ENCODE results near the gene DSN1. TPM values are rescaled to one million over a fixed set of nuclear protein-coding genes. Genes with fewer than 3 reads are reported as not detected.

DSN1 gene
- total and polyA plus RNA-seq, 4 donors, result 3.5 to 14.6 (median 5.1) TPM

- TF ChIP-seq, protein P1, sequence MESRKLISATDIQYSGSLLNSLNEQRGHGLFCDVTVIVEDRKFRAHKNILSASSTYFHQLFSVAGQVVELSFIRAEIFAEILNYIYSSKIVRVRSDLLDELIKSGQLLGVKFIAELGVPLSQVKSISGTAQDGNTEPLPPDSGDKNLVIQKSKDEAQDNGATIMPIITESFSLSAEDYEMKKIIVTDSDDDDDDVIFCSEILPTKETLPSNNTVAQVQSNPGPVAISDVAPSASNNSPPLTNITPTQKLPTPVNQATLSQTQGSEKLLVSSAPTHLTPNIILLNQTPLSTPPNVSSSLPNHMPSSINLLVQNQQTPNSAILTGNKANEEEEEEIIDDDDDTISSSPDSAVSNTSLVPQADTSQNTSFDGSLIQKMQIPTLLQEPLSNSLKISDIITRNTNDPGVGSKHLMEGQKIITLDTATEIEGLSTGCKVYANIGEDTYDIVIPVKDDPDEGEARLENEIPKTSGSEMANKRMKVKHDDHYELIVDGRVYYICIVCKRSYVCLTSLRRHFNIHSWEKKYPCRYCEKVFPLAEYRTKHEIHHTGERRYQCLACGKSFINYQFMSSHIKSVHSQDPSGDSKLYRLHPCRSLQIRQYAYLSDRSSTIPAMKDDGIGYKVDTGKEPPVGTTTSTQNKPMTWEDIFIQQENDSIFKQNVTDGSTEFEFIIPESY (IDR thresholded peaks at IDR 0.05), result no peak
- TF ChIP-seq HNF4A (conservative IDR thresholded peaks at IDR 0.05) (no peak), RXRA (IDR thresholded peaks at IDR 0.05) (no peak), HNF4G (IDR thresholded peaks at IDR 0.05) (no peak), YY1 (IDR thresholded peaks at IDR 0.05) (no peak), FOXA1 (IDR thresholded peaks at IDR 0.05) (no peak), FOXA2 (IDR thresholded peaks at IDR 0.05) (no peak), EGR1 (IDR thresholded peaks at IDR 0.05; ENCODE audit: low read depth in 2 of 2) (no peak), GABPA (IDR thresholded peaks at IDR 0.05 in 1 of 2, conservative IDR thresholded peaks at IDR 0.05 in 1 of 2) (no peak), NR2F2 (IDR thresholded peaks at IDR 0.05) (no peak), SP1 (IDR thresholded peaks at IDR 0.05) (no peak), TAF1 (conservative IDR thresholded peaks at IDR 0.05) (no peak), ATF3 (IDR thresholded peaks at IDR 0.05) (no peak), RAD21 (IDR thresholded peaks at IDR 0.05) (no peak), JUND (IDR thresholded peaks at IDR 0.05) (no peak)
- TF ChIP-seq, protein P2, sequence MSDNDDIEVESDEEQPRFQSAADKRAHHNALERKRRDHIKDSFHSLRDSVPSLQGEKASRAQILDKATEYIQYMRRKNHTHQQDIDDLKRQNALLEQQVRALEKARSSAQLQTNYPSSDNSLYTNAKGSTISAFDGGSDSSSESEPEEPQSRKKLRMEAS (IDR thresholded peaks at IDR 0.05), result no peak
- TF ChIP-seq, protein P3, sequence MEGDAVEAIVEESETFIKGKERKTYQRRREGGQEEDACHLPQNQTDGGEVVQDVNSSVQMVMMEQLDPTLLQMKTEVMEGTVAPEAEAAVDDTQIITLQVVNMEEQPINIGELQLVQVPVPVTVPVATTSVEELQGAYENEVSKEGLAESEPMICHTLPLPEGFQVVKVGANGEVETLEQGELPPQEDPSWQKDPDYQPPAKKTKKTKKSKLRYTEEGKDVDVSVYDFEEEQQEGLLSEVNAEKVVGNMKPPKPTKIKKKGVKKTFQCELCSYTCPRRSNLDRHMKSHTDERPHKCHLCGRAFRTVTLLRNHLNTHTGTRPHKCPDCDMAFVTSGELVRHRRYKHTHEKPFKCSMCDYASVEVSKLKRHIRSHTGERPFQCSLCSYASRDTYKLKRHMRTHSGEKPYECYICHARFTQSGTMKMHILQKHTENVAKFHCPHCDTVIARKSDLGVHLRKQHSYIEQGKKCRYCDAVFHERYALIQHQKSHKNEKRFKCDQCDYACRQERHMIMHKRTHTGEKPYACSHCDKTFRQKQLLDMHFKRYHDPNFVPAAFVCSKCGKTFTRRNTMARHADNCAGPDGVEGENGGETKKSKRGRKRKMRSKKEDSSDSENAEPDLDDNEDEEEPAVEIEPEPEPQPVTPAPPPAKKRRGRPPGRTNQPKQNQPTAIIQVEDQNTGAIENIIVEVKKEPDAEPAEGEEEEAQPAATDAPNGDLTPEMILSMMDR (IDR thresholded peaks at IDR 0.05; ENCODE audit: low read depth, low read length, missing input control), result no peak
- TF ChIP-seq, protein P4, sequence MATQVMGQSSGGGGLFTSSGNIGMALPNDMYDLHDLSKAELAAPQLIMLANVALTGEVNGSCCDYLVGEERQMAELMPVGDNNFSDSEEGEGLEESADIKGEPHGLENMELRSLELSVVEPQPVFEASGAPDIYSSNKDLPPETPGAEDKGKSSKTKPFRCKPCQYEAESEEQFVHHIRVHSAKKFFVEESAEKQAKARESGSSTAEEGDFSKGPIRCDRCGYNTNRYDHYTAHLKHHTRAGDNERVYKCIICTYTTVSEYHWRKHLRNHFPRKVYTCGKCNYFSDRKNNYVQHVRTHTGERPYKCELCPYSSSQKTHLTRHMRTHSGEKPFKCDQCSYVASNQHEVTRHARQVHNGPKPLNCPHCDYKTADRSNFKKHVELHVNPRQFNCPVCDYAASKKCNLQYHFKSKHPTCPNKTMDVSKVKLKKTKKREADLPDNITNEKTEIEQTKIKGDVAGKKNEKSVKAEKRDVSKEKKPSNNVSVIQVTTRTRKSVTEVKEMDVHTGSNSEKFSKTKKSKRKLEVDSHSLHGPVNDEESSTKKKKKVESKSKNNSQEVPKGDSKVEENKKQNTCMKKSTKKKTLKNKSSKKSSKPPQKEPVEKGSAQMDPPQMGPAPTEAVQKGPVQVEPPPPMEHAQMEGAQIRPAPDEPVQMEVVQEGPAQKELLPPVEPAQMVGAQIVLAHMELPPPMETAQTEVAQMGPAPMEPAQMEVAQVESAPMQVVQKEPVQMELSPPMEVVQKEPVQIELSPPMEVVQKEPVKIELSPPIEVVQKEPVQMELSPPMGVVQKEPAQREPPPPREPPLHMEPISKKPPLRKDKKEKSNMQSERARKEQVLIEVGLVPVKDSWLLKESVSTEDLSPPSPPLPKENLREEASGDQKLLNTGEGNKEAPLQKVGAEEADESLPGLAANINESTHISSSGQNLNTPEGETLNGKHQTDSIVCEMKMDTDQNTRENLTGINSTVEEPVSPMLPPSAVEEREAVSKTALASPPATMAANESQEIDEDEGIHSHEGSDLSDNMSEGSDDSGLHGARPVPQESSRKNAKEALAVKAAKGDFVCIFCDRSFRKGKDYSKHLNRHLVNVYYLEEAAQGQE (IDR thresholded peaks at IDR 0.05), result no peak
- Histone ChIP-seq H3K27ac (ENCODE audit: low read depth in 1 of 2, low read length in 2 of 2) (no peak overlapping the region), H3K9me3 (ENCODE audit: control insufficient read depth in 4 of 4, low read length in 3 of 4) (no peaks in the 10 kb centered on the region), H3K36me3 (ENCODE audit: control insufficient read depth in 4 of 4, insufficient read depth in 3 of 4, low read depth in 1 of 4, low read length in 3 of 4) (no peaks in the 10 kb centered on the region), H3K27me3 (ENCODE audit: control insufficient read depth in 4 of 4, insufficient read depth in 4 of 4, low read length in 3 of 4) (no peaks in the 10 kb centered on the region), H3K4me1 (ENCODE audit: control insufficient read depth in 4 of 4, insufficient read depth in 4 of 4, low read length in 3 of 4) (no peaks in the 10 kb centered on the region), H3K9ac (ENCODE audit: low read depth in 1 of 2, low read length in 2 of 2) (no peak overlapping the region), H3K4me3 (ENCODE audit: low read depth in 1 of 3, low read length in 3 of 3) (no peak overlapping the region)
- 73% methylated on average over 4 of the region's 4 CpGs for WGBS
- no peak for DNase-seq (ENCODE audit: low spot score)
Observed at GRCh38 chr20:36818861-36819260, 45.3 kb upstream of the DSN1 start.
